ENCODE measurements around the gene CHGA. TPM values are rescaled to one million over a fixed set of nuclear protein-coding genes. Genes with fewer than 3 reads are reported as not detected.
A peak's percentile ranks its signal among the peaks of the same experiment; 100 is the strongest.

The CHGA gene
- total RNA-seq, 2 experiments from 2014 or later: not detected

GRCh38 chr14:92897922-92898565, 24.9 kb upstream of the CHGA start:
- no peak for TF ChIP-seq CTCF (IDR thresholded peaks at IDR 0.05)
- Mint-ChIP-seq H3K9me3 (peaks cover 15% of the 10 kb centered on the region), H3K27me3 (peaks cover 22% of the 10 kb centered on the region), H3K36me3 (ENCODE audit: low read depth) (no peaks in the 10 kb centered on the region), H3K27ac (peak overlapping the region; percentile 77), H3K4me3 (peak overlapping the region; percentile 20), H3K4me1 (ENCODE audit: low read depth) (peaks cover 21% of the 10 kb centered on the region)
- POLR2A ChIA-PET: interaction anchor here (1.4 kb wide), 1 partner anchor 15 kb away, joined by 4 read pairs; no protein-coding TSS in a partner anchor
- CTCF ChIA-PET: no interaction called here
- ATAC-seq (peak; percentile 91), DNase-seq (peak; percentile 73)
- intact Hi-C loops (cut with micrococcal nuclease): no loop called here

GRCh38 chr14:92898566-92899131, 24.3 kb upstream of the CHGA start:
- no peak for TF ChIP-seq CTCF (IDR thresholded peaks at IDR 0.05)
- no peak overlapping the region for H3K4me3 Mint-ChIP-seq

GRCh38 chr14:92900660-92901059, 22.3 kb upstream of the CHGA start:
- Mint-ChIP-seq H3K4me1 (ENCODE audit: low read depth) (peaks cover 28% of the 10 kb centered on the region), H3K36me3 (ENCODE audit: low read depth) (no peaks in the 10 kb centered on the region), H3K27ac (no peak overlapping the region), H3K4me3 (no peak overlapping the region), H3K27me3 (peaks cover 15% of the 10 kb centered on the region), H3K9me3 (peaks cover 2% of the 10 kb centered on the region)
- ChIA-PET POLR2A (no interaction called here), CTCF (no interaction called here)
- DNase-seq: no peak
- intact Hi-C loops (cut with micrococcal nuclease): no loop called here
- TF ChIP-seq CTCF (IDR thresholded peaks at IDR 0.05): no peak
- ATAC-seq: no peak

More at GRCh38 chr14:92898566-92899131, 24.3 kb upstream of the CHGA start:
- ChIA-PET CTCF (no interaction called here), POLR2A (interaction anchor here (1.4 kb wide), 1 partner anchor 14 kb away, joined by 4 read pairs; no protein-coding TSS in a partner anchor)
- H3K36me3 Mint-ChIP-seq (ENCODE audit: low read depth): no peaks in the 10 kb centered on the region
- peaks cover 27% of the 10 kb centered on the region for H3K4me1 Mint-ChIP-seq (ENCODE audit: low read depth)
- peaks cover 11% of the 10 kb centered on the region for H3K9me3 Mint-ChIP-seq
- intact Hi-C loops (cut with micrococcal nuclease): no loop called here
- ATAC-seq (peak; percentile 10), DNase-seq (peak; percentile 16)
- H3K27ac Mint-ChIP-seq: peak overlapping the region; percentile 77
- H3K27me3 Mint-ChIP-seq: peaks cover 22% of the 10 kb centered on the region

GRCh38 chr14:92902191-92902590, 20.8 kb upstream of the CHGA start:
- no peak for TF ChIP-seq CTCF (IDR thresholded peaks at IDR 0.05)
- H3K4me3 Mint-ChIP-seq: no peak overlapping the region
- DNase-seq (no peak), ATAC-seq (no peak)
- H3K4me1 Mint-ChIP-seq (ENCODE audit: low read depth): peaks cover 28% of the 10 kb centered on the region
- no peaks in the 10 kb centered on the region for H3K36me3 Mint-ChIP-seq (ENCODE audit: low read depth)
- ChIA-PET CTCF (interaction anchor here (1.6 kb wide), 1 partner anchor 211 kb away, joined by 4 read pairs; no protein-coding TSS in a partner anchor), POLR2A (interaction anchor here (0.6 kb wide), 1 partner anchor 17 kb away, joined by 3 read pairs; no protein-coding TSS in a partner anchor)
- H3K27me3 Mint-ChIP-seq: peaks cover 11% of the 10 kb centered on the region
- H3K27ac Mint-ChIP-seq: no peak overlapping the region
- peaks cover 2% of the 10 kb centered on the region for H3K9me3 Mint-ChIP-seq
- intact Hi-C loops (cut with micrococcal nuclease): no loop called here

- Mint-ChIP-seq H3K4me3 (no peak overlapping the region), H3K4me1 (ENCODE audit: low read depth) (peaks cover 28% of the 10 kb centered on the region), H3K9me3 (peaks cover 2% of the 10 kb centered on the region), H3K27me3 (peaks cover 9% of the 10 kb centered on the region), H3K36me3 (ENCODE audit: low read depth) (no peaks in the 10 kb centered on the region), H3K27ac (no peak overlapping the region)
- DNase-seq (no peak), ATAC-seq (no peak)
- intact Hi-C loops (cut with micrococcal nuclease): no loop called here
- ChIA-PET POLR2A (interaction anchor here (0.6 kb wide), 1 partner anchor 18 kb away, joined by 3 read pairs; no protein-coding TSS in a partner anchor), CTCF (interaction anchor here (1.6 kb wide), 1 partner anchor 211 kb away, joined by 4 read pairs; no protein-coding TSS in a partner anchor)
- no peak for TF ChIP-seq CTCF (IDR thresholded peaks at IDR 0.05)
Observed at GRCh38 chr14:92902726-92903125, 20.2 kb upstream of the CHGA start.

Data from activated CD8-positive, alpha-beta T cell treated with anti-CD3 and anti-CD28 coated beads for 36 hours (primary cell).